HepG2 (cell line): Measurements from ENCODE around the gene UBR7. TPM values are rescaled to one million over a fixed set of nuclear protein-coding genes. Genes with fewer than 3 reads are reported as not detected.

Experiments
- ELK4 ChIP-seq: sonication (generic); formaldehyde crosslinking; IDR thresholded peaks from 2 replicates; pipeline ENCODE4 v1.9.0; 2021; ENCODE audit warnings: missing genetic modification reagents, borderline replicate concordance
- HDAC1 ChIP-seq: sonication (generic); formaldehyde crosslinking; IDR thresholded peaks from 2 replicates; pipeline ENCODE4 v1.5.1; 2020; ENCODE audit warnings: mild to moderate bottlenecking, missing genetic modification reagents
- KAT2B ChIP-seq: fragments of 150-350 bp; IDR thresholded peaks from 2 replicates; pipeline ENCODE4 v1.6.1; 2014; ENCODE audit warnings: low read depth, low read length, borderline replicate concordance
- KLF15 ChIP-seq: sonication (generic); formaldehyde crosslinking; IDR thresholded peaks from 2 replicates; pipeline ENCODE4 v1.8.1; 2023; ENCODE audit warnings: borderline replicate concordance, mild to moderate bottlenecking, inconsistent platforms, missing genetic modification reagents, mixed read lengths
- NR0B2 ChIP-seq: sonication (generic); formaldehyde crosslinking; IDR thresholded peaks from 2 replicates; pipeline ENCODE4 v1.4.0; 2020; ENCODE audit warnings: mild to moderate bottlenecking, missing genetic modification reagents
- NR3C1 ChIP-seq: sonication (generic); formaldehyde crosslinking; IDR thresholded peaks from 2 replicates; pipeline ENCODE4 v1.4.0; 2020; ENCODE audit warnings: missing genetic modification reagents
- REL ChIP-seq: sonication (generic); formaldehyde crosslinking; conservative IDR thresholded peaks from 2 replicates; pipeline ENCODE4 v1.8.0; 2022; ENCODE audit warnings: mild to moderate bottlenecking, missing genetic modification reagents, moderate library complexity
- RELA ChIP-seq: sonication (generic); formaldehyde crosslinking; IDR thresholded peaks from 2 replicates; pipeline ENCODE4 v1.4.0; 2020; ENCODE audit warnings: missing genetic modification reagents
- SKI ChIP-seq: fragments of 450-650 bp; IDR thresholded peaks from one replicate; pipeline ENCODE4 v1.6.1; 2018; ENCODE audit warnings: mild to moderate bottlenecking; ENCODE audit not compliant: partially characterized antibody
- SOX6 ChIP-seq, 2 experiments: fragments of 450-650 bp in 1 of 2; sonication (generic) in 1 of 2; formaldehyde crosslinking in 1 of 2; IDR thresholded peaks; 2 replicates each; pipeline versions ENCODE4 v1.4.0 to v1.6.1; 2017 to 2020; ENCODE audit warnings: antibody characterized with exemption in 1 of 2, mild to moderate bottlenecking in 1 of 2, missing genetic modification reagents in 1 of 2
- TBL1XR1 ChIP-seq: fragments of 150-350 bp; IDR thresholded peaks from 2 replicates; pipeline ENCODE4 v1.6.1; 2014; ENCODE audit warnings: borderline replicate concordance, low read length; ENCODE audit not compliant: partially characterized antibody
- ZKSCAN1 ChIP-seq: fragments of 150-350 bp; IDR thresholded peaks from 2 replicates; pipeline ENCODE4 v1.6.1; 2014; ENCODE audit warnings: low read length
- ZNF3 ChIP-seq: IDR thresholded peaks from 2 replicates; pipeline ENCODE4 v1.7.0; 2017; ENCODE audit warnings: inconsistent platforms
- ZNF33A ChIP-seq: sonication (generic); formaldehyde crosslinking; IDR thresholded peaks from 2 replicates; pipeline ENCODE4 v1.5.1; 2020; ENCODE audit warnings: missing genetic modification reagents, mild to moderate bottlenecking, moderate library complexity, borderline replicate concordance
- ZNF766 ChIP-seq: sonication (generic); formaldehyde crosslinking; IDR thresholded peaks from 2 replicates; pipeline ENCODE4 v1.5.0; 2020; ENCODE audit warnings: missing genetic modification reagents, borderline replicate concordance
- ZNF790 ChIP-seq: sonication (generic); formaldehyde crosslinking; IDR thresholded peaks from 2 replicates; pipeline ENCODE4 v1.8.0; 2022; ENCODE audit warnings: missing genetic modification reagents, mild to moderate bottlenecking, borderline replicate concordance
- polyA plus RNA-seq, 8 experiments: library from polyadenylated mRNA; depleted of rRNA in 3 of 8; stranded (reverse) in 7 of 8; unstranded in 1 of 8; fragments of >200 nt; fragmentation: Illumina TruSeq in 4 of 8; extraction: Trizol in 4 of 8; gene quantifications; 2 replicates each; pipeline versions ENCODE4 v1.2.1 to v1.2.3, GENCODE V29; 2011 to 2016; ENCODE audit warnings: low read depth in 4 of 8, missing spikeins in 1 of 8, mixed read lengths in 1 of 8; ENCODE audit not compliant: insufficient read depth in 1 of 8
- total RNA-seq, 5 experiments: library from RNA; depleted of rRNA; stranded (reverse); fragments of >200 nt; fragmentation: Illumina TruSeq; extraction: Trizol; gene quantifications; 2 replicates each; pipeline ENCODE4 v1.2.3, GENCODE V29; 2016; ENCODE audit warnings: low read depth in 1 of 5
- TF ChIP-seq, protein P1 (sequence below): sonication (generic); formaldehyde crosslinking; conservative IDR thresholded peaks from 2 replicates; pipeline ENCODE4 v1.8.1; 2023; ENCODE audit warnings: missing genetic modification reagents
- TF ChIP-seq, protein P2 (sequence below): sonication (generic); formaldehyde crosslinking; IDR thresholded peaks from 2 replicates; pipeline ENCODE4 v1.4.0; 2020; ENCODE audit warnings: missing genetic modification reagents, borderline replicate concordance
- TF ChIP-seq, protein P3 (sequence below): sonication (generic); formaldehyde crosslinking; IDR thresholded peaks from 2 replicates; pipeline ENCODE4 v1.8.1; 2022; ENCODE audit warnings: low read depth, mild to moderate bottlenecking, missing genetic modification reagents

The UBR7 gene
- total and polyA plus RNA-seq, 2 of the 13 experiments (the other 11 are each of a cell fraction or from before 2014, with no cell fraction given): 11.0 to 19.7 TPM

DNA sequence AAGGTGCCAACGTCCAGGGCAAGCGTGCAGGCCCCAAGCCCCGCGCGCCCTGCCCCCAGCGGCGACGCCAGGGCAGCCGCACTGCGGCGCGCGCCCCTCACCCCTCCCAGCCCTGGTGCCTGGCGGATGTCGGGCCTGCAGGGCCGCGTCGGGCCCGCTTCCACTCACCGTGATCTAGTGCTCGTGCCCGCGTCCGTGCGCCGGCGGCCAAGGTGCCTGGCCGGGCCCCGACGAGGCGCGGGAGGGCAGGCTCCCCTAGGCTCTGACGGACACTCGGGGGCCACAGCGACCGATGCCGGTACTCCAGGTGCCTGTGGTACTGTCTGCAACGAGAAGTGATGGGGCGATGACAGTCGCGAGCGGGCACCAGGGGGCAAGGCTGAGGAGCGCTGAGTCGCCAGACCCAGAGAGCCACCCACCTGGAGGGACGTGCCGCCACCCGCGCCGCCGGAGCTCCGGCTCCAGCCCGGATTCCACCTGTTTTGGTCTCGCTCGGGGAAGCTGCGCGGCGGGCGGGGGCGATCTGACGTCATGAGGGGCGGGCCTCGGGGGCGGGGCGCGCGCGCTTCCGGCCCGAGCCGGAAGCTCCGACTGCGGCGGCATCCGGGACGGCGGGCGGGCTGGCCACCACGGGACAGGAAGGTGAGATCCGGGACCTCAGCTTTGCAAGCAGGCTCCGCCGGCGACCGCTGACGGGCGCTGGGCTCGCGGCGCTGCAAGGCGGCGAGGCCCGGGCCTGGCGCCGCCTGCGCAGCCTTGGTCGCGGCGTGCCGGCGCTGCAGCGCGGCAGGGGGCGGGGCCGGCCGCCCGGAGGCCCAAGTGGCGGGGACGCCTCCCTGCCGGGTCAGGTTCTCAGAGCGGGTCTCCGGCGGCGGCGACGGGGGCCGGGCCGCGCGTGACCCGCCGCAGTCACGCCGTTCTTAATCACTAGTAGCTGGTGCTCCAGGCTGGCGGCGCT lies 22.4 kb upstream of the UBR7 start, which contains the start of the genes LYSET and MOAP1 (continued):
- TF ChIP-seq, protein P1, sequence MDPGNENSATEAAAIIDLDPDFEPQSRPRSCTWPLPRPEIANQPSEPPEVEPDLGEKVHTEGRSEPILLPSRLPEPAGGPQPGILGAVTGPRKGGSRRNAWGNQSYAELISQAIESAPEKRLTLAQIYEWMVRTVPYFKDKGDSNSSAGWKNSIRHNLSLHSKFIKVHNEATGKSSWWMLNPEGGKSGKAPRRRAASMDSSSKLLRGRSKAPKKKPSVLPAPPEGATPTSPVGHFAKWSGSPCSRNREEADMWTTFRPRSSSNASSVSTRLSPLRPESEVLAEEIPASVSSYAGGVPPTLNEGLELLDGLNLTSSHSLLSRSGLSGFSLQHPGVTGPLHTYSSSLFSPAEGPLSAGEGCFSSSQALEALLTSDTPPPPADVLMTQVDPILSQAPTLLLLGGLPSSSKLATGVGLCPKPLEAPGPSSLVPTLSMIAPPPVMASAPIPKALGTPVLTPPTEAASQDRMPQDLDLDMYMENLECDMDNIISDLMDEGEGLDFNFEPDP (CRISPR knock-in tag): no peak
- TF ChIP-seq, protein P2, sequence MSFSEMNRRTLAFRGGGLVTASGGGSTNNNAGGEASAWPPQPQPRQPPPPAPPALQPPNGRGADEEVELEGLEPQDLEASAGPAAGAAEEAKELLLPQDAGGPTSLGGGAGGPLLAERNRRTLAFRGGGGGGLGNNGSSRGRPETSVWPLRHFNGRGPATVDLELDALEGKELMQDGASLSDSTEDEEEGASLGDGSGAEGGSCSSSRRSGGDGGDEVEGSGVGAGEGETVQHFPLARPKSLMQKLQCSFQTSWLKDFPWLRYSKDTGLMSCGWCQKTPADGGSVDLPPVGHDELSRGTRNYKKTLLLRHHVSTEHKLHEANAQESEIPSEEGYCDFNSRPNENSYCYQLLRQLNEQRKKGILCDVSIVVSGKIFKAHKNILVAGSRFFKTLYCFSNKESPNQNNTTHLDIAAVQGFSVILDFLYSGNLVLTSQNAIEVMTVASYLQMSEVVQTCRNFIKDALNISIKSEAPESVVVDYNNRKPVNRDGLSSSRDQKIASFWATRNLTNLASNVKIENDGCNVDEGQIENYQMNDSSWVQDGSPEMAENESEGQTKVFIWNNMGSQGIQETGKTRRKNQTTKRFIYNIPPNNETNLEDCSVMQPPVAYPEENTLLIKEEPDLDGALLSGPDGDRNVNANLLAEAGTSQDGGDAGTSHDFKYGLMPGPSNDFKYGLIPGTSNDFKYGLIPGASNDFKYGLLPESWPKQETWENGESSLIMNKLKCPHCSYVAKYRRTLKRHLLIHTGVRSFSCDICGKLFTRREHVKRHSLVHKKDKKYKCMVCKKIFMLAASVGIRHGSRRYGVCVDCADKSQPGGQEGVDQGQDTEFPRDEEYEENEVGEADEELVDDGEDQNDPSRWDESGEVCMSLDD (CRISPR knock-in tag): 0 out of 2 replicates have a peak, but pooled peaks have one; percentile 44
- TF ChIP-seq REL (peak; percentile 71; the same call in 1 of the 2 replicates), SKI (peak; percentile 45), ZNF3 (CRISPR knock-in tag) (no peak), KAT2B (no peak), ZNF766 (CRISPR knock-in tag) (peak; percentile 82; the same call in 1 of the 2 replicates), ZNF33A (CRISPR knock-in tag) (no peak), NR0B2 (peak; percentile 60; the same call in 1 of the 2 replicates), TBL1XR1 (no peak), SOX6 (IDR thresholded peaks at IDR 0.05) (no peak), SOX6 (CRISPR knock-in tag; IDR thresholded peaks at IDR 0.05) (peak; percentile 36), ZKSCAN1 (no peak), KLF15 (no peak), NR3C1 (no peak), ZNF790 (CRISPR knock-in tag) (0 out of 2 replicates have a peak, but pooled peaks have one; percentile 75), RELA (CRISPR knock-in tag) (no peak), ELK4 (CRISPR knock-in tag) (peak; percentile 19; the same call in 1 of the 2 replicates), HDAC1 (CRISPR knock-in tag) (peak; percentile 89)
- TF ChIP-seq, protein P3, sequence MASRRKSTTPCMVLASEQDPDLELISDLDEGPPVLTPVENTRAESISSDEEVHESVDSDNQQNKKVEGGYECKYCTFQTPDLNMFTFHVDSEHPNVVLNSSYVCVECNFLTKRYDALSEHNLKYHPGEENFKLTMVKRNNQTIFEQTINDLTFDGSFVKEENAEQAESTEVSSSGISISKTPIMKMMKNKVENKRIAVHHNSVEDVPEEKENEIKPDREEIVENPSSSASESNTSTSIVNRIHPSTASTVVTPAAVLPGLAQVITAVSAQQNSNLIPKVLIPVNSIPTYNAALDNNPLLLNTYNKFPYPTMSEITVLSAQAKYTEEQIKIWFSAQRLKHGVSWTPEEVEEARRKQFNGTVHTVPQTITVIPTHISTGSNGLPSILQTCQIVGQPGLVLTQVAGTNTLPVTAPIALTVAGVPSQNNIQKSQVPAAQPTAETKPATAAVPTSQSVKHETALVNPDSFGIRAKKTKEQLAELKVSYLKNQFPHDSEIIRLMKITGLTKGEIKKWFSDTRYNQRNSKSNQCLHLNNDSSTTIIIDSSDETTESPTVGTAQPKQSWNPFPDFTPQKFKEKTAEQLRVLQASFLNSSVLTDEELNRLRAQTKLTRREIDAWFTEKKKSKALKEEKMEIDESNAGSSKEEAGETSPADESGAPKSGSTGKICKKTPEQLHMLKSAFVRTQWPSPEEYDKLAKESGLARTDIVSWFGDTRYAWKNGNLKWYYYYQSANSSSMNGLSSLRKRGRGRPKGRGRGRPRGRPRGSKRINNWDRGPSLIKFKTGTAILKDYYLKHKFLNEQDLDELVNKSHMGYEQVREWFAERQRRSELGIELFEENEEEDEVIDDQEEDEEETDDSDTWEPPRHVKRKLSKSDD (CRISPR knock-in tag): peak; percentile 44; the same call in 1 of the 2 replicates
